Neural cell (in vitro differentiated cells): ENCODE results near the gene LRBA. TPM values are rescaled to one million over a fixed set of nuclear protein-coding genes. Genes with fewer than 3 reads are reported as not detected.

Source experiments
- H2AFZ ChIP-seq: fragments of 200-600, 300-800 bp; sonication (generic), shearing (Covaris generic); 2 replicates; pipeline ENCODE4 v1.6.0; 2014; ENCODE audit warnings: low read depth, mild to moderate bottlenecking, antibody characterized with exemption, low read length, moderate library complexity
- H3F3A ChIP-seq: fragments of 200-600 bp; shearing (Covaris generic); 2 replicates; pipeline ENCODE4 v1.6.1; 2016; ENCODE audit warnings: mild to moderate bottlenecking, moderate library complexity, mixed read lengths, antibody characterized with exemption, low read length; ENCODE audit not compliant: insufficient read depth, poor library complexity, severe bottlenecking
- H3K27ac ChIP-seq: fragments of 200-600, 300-800 bp; sonication (generic), shearing (Covaris generic); 2 replicates; pipeline ENCODE4 v1.5.1; 2014; ENCODE audit warnings: mild to moderate bottlenecking, low read length, moderate library complexity
- H3K27me3 ChIP-seq: fragments of 300-800, 200-600 bp; sonication (generic), shearing (Covaris generic); 2 replicates; pipeline ENCODE4 v1.6.0; 2014; ENCODE audit warnings: mild to moderate bottlenecking, low read depth, low read length, moderate library complexity; ENCODE audit not compliant: insufficient read depth
- H3K36me3 ChIP-seq: fragments of 300-800, 200-600 bp; sonication (generic), shearing (Covaris generic); 2 replicates; pipeline ENCODE4 v1.5.1; 2014; ENCODE audit warnings: mild to moderate bottlenecking, antibody characterized with exemption, low read length, moderate library complexity; ENCODE audit not compliant: insufficient read depth
- H3K4me2 ChIP-seq: fragments of 300-800, 200-600 bp; sonication (generic), shearing (Covaris generic); 2 replicates; pipeline ENCODE4 v1.6.0; 2014; ENCODE audit warnings: mild to moderate bottlenecking, low read length
- H3K4me3 ChIP-seq: fragments of 300-800, 200-600 bp; sonication (generic), shearing (Covaris generic); 2 replicates; pipeline ENCODE4 v1.5.1; 2014; ENCODE audit warnings: mild to moderate bottlenecking, low read length, moderate library complexity
- H3K79me2 ChIP-seq: fragments of 200-600 bp; shearing (Covaris generic); replicated peaks from 2 replicates; pipeline ENCODE4 v1.6.0; 2014; ENCODE audit warnings: mild to moderate bottlenecking, low read length, moderate library complexity; ENCODE audit not compliant: insufficient read depth
- H3K9ac ChIP-seq: fragments of 300-800, 200-600 bp; sonication (generic), shearing (Covaris generic); 2 replicates; pipeline ENCODE4 v1.6.1; 2016; ENCODE audit warnings: mild to moderate bottlenecking, low read length, mixed read lengths
- H3K9me2 ChIP-seq: fragments of 200-600 bp; shearing (Covaris generic); 2 replicates; pipeline ENCODE4 v1.6.1; 2016; ENCODE audit warnings: mild to moderate bottlenecking, low read length, mixed read lengths; ENCODE audit not compliant: insufficient read depth
- H3K9me3 ChIP-seq: fragments of 200-600, 300-800 bp; sonication (generic), shearing (Covaris generic); 2 replicates; pipeline ENCODE4 v1.6.1; 2016; ENCODE audit warnings: mild to moderate bottlenecking, mixed run types, low read length, moderate library complexity, mixed read lengths
- H4K20me1 ChIP-seq: fragments of 200-600 bp; shearing (Covaris generic); 2 replicates; pipeline ENCODE4 v1.6.1; 2016; ENCODE audit warnings: mild to moderate bottlenecking, mixed run types; ENCODE audit not compliant: insufficient read depth
- EP300 ChIP-seq: fragments of 450-650 bp; conservative IDR thresholded peaks from 2 replicates; pipeline ENCODE4 v1.6.1; 2014; ENCODE audit warnings: antibody characterized with exemption, mild to moderate bottlenecking, moderate library complexity; ENCODE audit not compliant: poor library complexity, severe bottlenecking
- EZH2 ChIP-seq: fragments of 200-600, 300-800 bp; shearing (Covaris generic), sonication (generic); IDR thresholded peaks from 2 replicates; pipeline ENCODE4 v1.6.1; 2014; ENCODE audit warnings: antibody characterized with exemption, low read length, borderline replicate concordance, mild to moderate bottlenecking; ENCODE audit not compliant: insufficient read depth, poor library complexity, severe bottlenecking
- MXI1 ChIP-seq: fragments of 450-650 bp; conservative IDR thresholded peaks from 2 replicates; pipeline ENCODE4 v1.6.1; 2014; ENCODE audit warnings: antibody characterized with exemption, mild to moderate bottlenecking; ENCODE audit not compliant: poor library complexity, severe bottlenecking
- POLR2AphosphoS5 ChIP-seq: IDR thresholded peaks from 2 replicates; pipeline ENCODE4 v1.6.1; 2012
- RAD21 ChIP-seq: fragments of 450-650 bp; conservative IDR thresholded peaks from 2 replicates; pipeline ENCODE4 v1.6.1; 2014; ENCODE audit warnings: antibody characterized with exemption, mild to moderate bottlenecking, moderate library complexity
- REST ChIP-seq: IDR thresholded peaks from 2 replicates; pipeline ENCODE4 v1.6.1; 2012; ENCODE audit warnings: borderline replicate concordance
- SMC3 ChIP-seq: fragments of 450-650 bp; conservative IDR thresholded peaks from 2 replicates; pipeline ENCODE4 v1.6.1; 2014; ENCODE audit warnings: antibody characterized with exemption, mild to moderate bottlenecking, moderate library complexity; ENCODE audit not compliant: poor library complexity
- TAF1 ChIP-seq: IDR thresholded peaks from 2 replicates; pipeline ENCODE4 v1.6.1; 2012; ENCODE audit warnings: low read depth
- polyA plus RNA-seq: library from polyadenylated mRNA; depleted of rRNA; stranded (reverse); fragments of >200 nt; gene quantifications from 2 replicates; pipeline ENCODE4 v1.2.3, GENCODE V29; 2014
- TF ChIP-seq, protein P1 (sequence below): fragments of 450-650 bp; IDR thresholded peaks from 2 replicates; pipeline ENCODE4 v1.5.1; 2014; ENCODE audit warnings: antibody characterized with exemption, mild to moderate bottlenecking, moderate library complexity; ENCODE audit not compliant: poor library complexity, severe bottlenecking

The LRBA gene
- polyA plus RNA-seq, 1 donor from 2014 or later = 7.1 TPM

DNA sequence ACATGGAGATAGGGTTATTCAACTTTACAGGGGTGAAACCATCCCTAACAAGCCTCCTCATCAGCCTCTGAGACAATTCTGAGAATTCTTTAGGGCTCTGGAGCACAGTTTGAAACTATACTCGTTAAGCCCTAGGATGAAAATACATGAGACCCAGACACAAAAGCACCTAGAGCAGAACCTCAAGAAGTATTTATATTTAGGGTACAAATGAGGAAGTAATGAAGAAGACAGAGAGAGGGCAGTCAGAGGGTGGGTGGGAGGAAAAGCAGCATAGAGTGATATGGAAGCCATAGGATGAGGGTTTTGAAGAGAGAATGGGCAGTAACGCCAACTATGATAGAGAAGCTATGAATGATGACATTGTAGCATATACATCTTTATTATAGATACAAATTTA is 686.6 kb downstream of the LRBA start:
- Histone ChIP-seq H3K4me2 (no peak overlapping the region), H3K27ac (no peak overlapping the region), H3K27me3 (no peaks in the 10 kb centered on the region), H3K9me2 (no peaks in the 10 kb centered on the region), H3K9ac (no peak overlapping the region), H3K9me3 (no peaks in the 10 kb centered on the region), H3K79me2 (no peaks in the 10 kb centered on the region), H3K36me3 (no peaks in the 10 kb centered on the region), H3F3A (no peaks in the 10 kb centered on the region), H4K20me1 (no peaks in the 10 kb centered on the region), H3K4me3 (no peak overlapping the region), H2AFZ (no peak overlapping the region)
- TF ChIP-seq MXI1 (no peak), EP300 (no peak)

DNA sequence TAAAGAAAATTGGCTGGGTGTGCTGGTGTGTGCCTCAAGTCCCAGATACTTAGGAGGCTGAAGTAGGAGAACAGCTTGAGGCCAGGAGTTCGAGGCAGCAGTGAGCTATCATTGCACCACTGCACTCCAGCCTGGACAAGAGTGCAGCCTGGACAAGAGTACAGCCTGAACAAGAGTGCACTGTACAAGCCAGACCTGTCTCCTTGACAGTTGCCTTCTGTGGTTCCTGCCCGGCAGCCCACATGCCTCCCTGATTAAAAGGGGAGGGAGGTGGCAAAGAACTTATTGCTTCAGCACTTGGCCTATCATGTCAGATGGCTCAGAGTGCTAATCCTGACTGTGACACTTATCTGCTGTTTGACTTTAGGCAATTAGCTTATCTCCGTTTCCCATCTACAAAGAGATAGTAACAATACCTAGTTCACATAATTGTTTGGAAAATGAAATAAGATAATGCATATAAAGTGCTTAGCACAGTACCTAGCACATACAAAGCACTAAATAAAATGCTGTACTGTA is 687.8 kb downstream of the LRBA start:
- no peak overlapping the region for H3K9ac ChIP-seq
- no peaks in the 10 kb centered on the region for H3K9me3 ChIP-seq
- no peak overlapping the region for H3K4me3 ChIP-seq
- no peak overlapping the region for H3K27ac ChIP-seq
- H3K36me3 ChIP-seq = no peaks in the 10 kb centered on the region
- H3K9me2 ChIP-seq = no peaks in the 10 kb centered on the region
- H3K79me2 ChIP-seq = no peaks in the 10 kb centered on the region
- H4K20me1 ChIP-seq = no peaks in the 10 kb centered on the region
- no peaks in the 10 kb centered on the region for H3F3A ChIP-seq
- no peak overlapping the region for H2AFZ ChIP-seq
- TF ChIP-seq EP300 = no peak
- TF ChIP-seq RAD21 = no peak
- TF ChIP-seq MXI1 = no peak
- TF ChIP-seq, protein P1, sequence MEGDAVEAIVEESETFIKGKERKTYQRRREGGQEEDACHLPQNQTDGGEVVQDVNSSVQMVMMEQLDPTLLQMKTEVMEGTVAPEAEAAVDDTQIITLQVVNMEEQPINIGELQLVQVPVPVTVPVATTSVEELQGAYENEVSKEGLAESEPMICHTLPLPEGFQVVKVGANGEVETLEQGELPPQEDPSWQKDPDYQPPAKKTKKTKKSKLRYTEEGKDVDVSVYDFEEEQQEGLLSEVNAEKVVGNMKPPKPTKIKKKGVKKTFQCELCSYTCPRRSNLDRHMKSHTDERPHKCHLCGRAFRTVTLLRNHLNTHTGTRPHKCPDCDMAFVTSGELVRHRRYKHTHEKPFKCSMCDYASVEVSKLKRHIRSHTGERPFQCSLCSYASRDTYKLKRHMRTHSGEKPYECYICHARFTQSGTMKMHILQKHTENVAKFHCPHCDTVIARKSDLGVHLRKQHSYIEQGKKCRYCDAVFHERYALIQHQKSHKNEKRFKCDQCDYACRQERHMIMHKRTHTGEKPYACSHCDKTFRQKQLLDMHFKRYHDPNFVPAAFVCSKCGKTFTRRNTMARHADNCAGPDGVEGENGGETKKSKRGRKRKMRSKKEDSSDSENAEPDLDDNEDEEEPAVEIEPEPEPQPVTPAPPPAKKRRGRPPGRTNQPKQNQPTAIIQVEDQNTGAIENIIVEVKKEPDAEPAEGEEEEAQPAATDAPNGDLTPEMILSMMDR = no peak
- TF ChIP-seq REST = no peak
- TF ChIP-seq SMC3 = no peak
- no peak for TF ChIP-seq POLR2AphosphoS5
- TF ChIP-seq TAF1 = no peak
- no peak for TF ChIP-seq EZH2
- H3K4me2 ChIP-seq = no peak overlapping the region
- no peaks in the 10 kb centered on the region for H3K27me3 ChIP-seq

DNA sequence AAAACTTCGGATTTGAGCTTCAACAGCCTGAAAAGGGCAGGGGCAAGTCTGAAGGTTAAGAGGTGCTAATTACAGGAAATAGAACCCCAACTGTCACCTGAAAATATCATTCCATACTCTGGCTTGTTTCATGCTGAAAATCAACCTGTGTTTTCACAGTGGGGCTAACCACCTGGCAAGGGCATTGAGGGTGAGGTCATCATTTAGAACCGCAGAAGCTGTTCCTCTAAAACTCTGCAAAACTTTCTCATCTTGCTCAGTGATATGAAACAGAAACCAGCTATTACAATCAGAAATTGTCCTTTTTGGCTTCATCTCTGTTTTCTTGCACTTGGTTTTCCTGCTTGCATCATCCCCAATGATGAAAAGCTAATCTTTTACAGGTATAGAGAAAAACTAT is 689.2 kb downstream of the LRBA start:
- Histone ChIP-seq H3F3A (no peaks in the 10 kb centered on the region), H3K27me3 (no peaks in the 10 kb centered on the region), H3K9me2 (no peaks in the 10 kb centered on the region), H3K36me3 (no peaks in the 10 kb centered on the region), H4K20me1 (no peaks in the 10 kb centered on the region), H3K4me3 (no peak overlapping the region), H3K27ac (no peak overlapping the region), H3K9me3 (no peaks in the 10 kb centered on the region), H3K4me2 (no peak overlapping the region), H3K9ac (no peak overlapping the region), H2AFZ (no peak overlapping the region), H3K79me2 (no peaks in the 10 kb centered on the region)
- TF ChIP-seq POLR2AphosphoS5 (no peak), RAD21 (no peak), TAF1 (no peak), EZH2 (no peak), SMC3 (no peak), MXI1 (no peak), EP300 (no peak), REST (no peak)
- TF ChIP-seq, protein P1 = no peak
